SK-N-SH (cell line): ENCODE measurements around the gene HEXIM1. TPM values are rescaled to one million over a fixed set of nuclear protein-coding genes. Genes with fewer than 3 reads are reported as not detected.

Experiments
- CTCF ChIA-PET: fragments of 300-600, 350-600 bp; formaldehyde crosslinking; extraction: SDS; loops from one replicate; lab custom pipeline; 2021; lab: Yijun Ruan, JAX
- POLR2A ChIA-PET: fragments of 350-600 bp; sonication (Branson Sonifier 250); formaldehyde crosslinking; extraction: SDS; loops from one replicate; lab custom pipeline; 2020; ENCODE audit warnings: antibody characterized with exemption, inconsistent platforms; lab: Yijun Ruan, JAX
- DNase-seq: peaks from one replicate; pipeline ENCODE4 v3.0.0; 2012
- H2AFZ ChIP-seq: fragments of 200-600 bp; sonication (generic); 2 replicates; pipeline ENCODE4 v1.8.1; 2016; ENCODE audit warnings: antibody characterized with exemption, mild to moderate bottlenecking, low read depth
- H3F3A ChIP-seq: fragments of 200-600 bp; sonication (generic); replicated peaks from 2 replicates; pipeline ENCODE3; 2016; ENCODE audit warnings: antibody characterized with exemption, mild to moderate bottlenecking; ENCODE audit not compliant: insufficient read depth
- H3K27ac ChIP-seq, 2 experiments: fragments of 200-500 bp in 1 of 2; fragments of 200-600 bp in 1 of 2; sonication (Bioruptor generic) in 1 of 2; sonication (generic), shearing (Covaris generic) in 1 of 2; 2 replicates each; pipeline versions ENCODE4 v1.5.1 to v1.6.1; 2014 to 2016; ENCODE audit warnings: low read depth in 2 of 2, inconsistent platforms in 1 of 2, low read length in 1 of 2, mild to moderate bottlenecking in 1 of 2, mixed read lengths in 1 of 2
- H3K27me3 ChIP-seq: fragments of 200-600 bp; sonication (generic), shearing (Covaris generic); 2 replicates; pipeline ENCODE4 v1.6.1; 2016; ENCODE audit warnings: mixed run types; ENCODE audit not compliant: insufficient read depth
- H3K36me3 ChIP-seq, 2 experiments: fragments of 200-500 bp in 1 of 2; fragments of 200-600 bp in 1 of 2; sonication (Bioruptor generic) in 1 of 2; sonication (generic) in 1 of 2; replicated peaks in 1 of 2; 2 replicates each; pipeline versions ENCODE3 to v1.5.1; 2014 to 2016; ENCODE audit warnings: low read length in 1 of 2, mild to moderate bottlenecking in 1 of 2; ENCODE audit not compliant: insufficient read depth in 2 of 2, control insufficient read depth in 1 of 2
- H3K4me1 ChIP-seq, 2 experiments: fragments of 200-500 bp in 1 of 2; fragments of 200-600 bp in 1 of 2; sonication (Bioruptor generic) in 1 of 2; sonication (generic), shearing (Covaris generic) in 1 of 2; 2 replicates each; pipeline versions ENCODE4 v1.5.1 to v1.6.1; 2014 to 2016; ENCODE audit warnings: low read depth in 1 of 2, low read length in 1 of 2, mixed run types in 1 of 2; ENCODE audit not compliant: insufficient read depth in 2 of 2, control insufficient read depth in 1 of 2
- H3K4me2 ChIP-seq: fragments of 200-600 bp; sonication (generic), shearing (Covaris generic); 2 replicates; pipeline ENCODE4 v1.6.1; 2017; ENCODE audit warnings: mixed run types
- H3K4me3 ChIP-seq, 2 experiments: fragments of 200-500 bp in 1 of 2; fragments of 200-600 bp in 1 of 2; sonication (Bioruptor generic) in 1 of 2; sonication (generic), shearing (Covaris generic) in 1 of 2; 2 replicates each; pipeline versions ENCODE4 v1.5.1 to v1.8.1; 2014 to 2016; ENCODE audit warnings: low read depth in 2 of 2, inconsistent platforms in 1 of 2, low read length in 1 of 2, mild to moderate bottlenecking in 1 of 2, mixed read lengths in 1 of 2, moderate library complexity in 1 of 2
- H3K79me2 ChIP-seq: fragments of 200-600 bp; sonication (generic); 2 replicates; pipeline ENCODE4 v1.8.1; 2017; ENCODE audit warnings: mild to moderate bottlenecking; ENCODE audit not compliant: insufficient read depth
- H3K9ac ChIP-seq: fragments of 200-600 bp; sonication (generic); 2 replicates; pipeline ENCODE4 v1.6.1; 2017; ENCODE audit warnings: mixed run types
- H3K9me2 ChIP-seq: fragments of 200-600 bp; sonication (generic); 2 replicates; pipeline ENCODE4 v1.6.1; 2017; ENCODE audit warnings: mixed run types
- H3K9me3 ChIP-seq: fragments of 200-600 bp; sonication (generic); 2 replicates; pipeline ENCODE4 v1.6.1; 2017; ENCODE audit warnings: mixed run types, mild to moderate bottlenecking, moderate library complexity
- H4K20me1 ChIP-seq: fragments of 200-600 bp; sonication (generic); 2 replicates; pipeline ENCODE4 v1.6.1; 2017; ENCODE audit warnings: mild to moderate bottlenecking, mixed run types; ENCODE audit not compliant: insufficient read depth
- CHD2 ChIP-seq: fragments of 150-350 bp; IDR thresholded peaks from 2 replicates; pipeline ENCODE4 v1.6.1; 2018; ENCODE audit warnings: low read length; ENCODE audit not compliant: partially characterized antibody
- ELF1 ChIP-seq: IDR thresholded peaks from 2 replicates; pipeline ENCODE4 v1.4.0; 2012
- EZH2phosphoT487 ChIP-seq: fragments of 200-600 bp; sonication (generic); IDR thresholded peaks from 2 replicates; pipeline ENCODE4 v1.6.1; 2017; ENCODE audit warnings: low read depth, mixed run types, mild to moderate bottlenecking, antibody characterized with exemption, moderate library complexity, borderline replicate concordance
- MEF2A ChIP-seq: IDR thresholded peaks from 2 replicates; pipeline ENCODE4 v1.4.0; 2012; ENCODE audit warnings: low read depth, borderline replicate concordance
- PBX3 ChIP-seq: IDR thresholded peaks from 2 replicates; pipeline ENCODE4; 2012
- RAD21 ChIP-seq: IDR thresholded peaks from 2 replicates; pipeline ENCODE4 v1.6.1; 2012; ENCODE audit warnings: mild to moderate bottlenecking, low read length
- RCOR1 ChIP-seq: fragments of 150-350 bp; IDR thresholded peaks from 2 replicates; pipeline ENCODE4 v1.6.1; 2017; ENCODE audit warnings: antibody characterized with exemption, low read length
- RFX5 ChIP-seq: IDR thresholded peaks from 2 replicates; pipeline ENCODE4 v1.6.1; 2012; ENCODE audit warnings: mild to moderate bottlenecking, improper control_type of control experiment, low read length
- SIN3A ChIP-seq: IDR thresholded peaks from 2 replicates; pipeline ENCODE4 v1.6.1; 2012; ENCODE audit warnings: low read depth, mild to moderate bottlenecking, low read length, moderate library complexity, borderline replicate concordance
- SMC3 ChIP-seq: IDR thresholded peaks from 2 replicates; pipeline ENCODE4 v1.6.1; 2012; ENCODE audit warnings: low read depth, low read length, improper control_type of control experiment
- TCF12 ChIP-seq: IDR thresholded peaks from 2 replicates; pipeline ENCODE4 v1.4.0; 2012
- TEAD4 ChIP-seq: IDR thresholded peaks from 2 replicates; pipeline ENCODE4 v1.4.0; 2012; ENCODE audit warnings: mild to moderate bottlenecking, borderline replicate concordance; ENCODE audit not compliant: insufficient read depth
- WGBS: methylation state at CpG from one replicate; pipeline ENCODE4 v1.1.6; 2017; ENCODE audit warnings: low lambda C conversion rate; 5-methylcytosine and 5-hydroxymethylcytosine counted together
- polyA plus RNA-seq, 3 experiments: library from polyadenylated mRNA; depleted of rRNA; stranded (reverse); fragments of >200 nt; gene quantifications; 2 replicates each; pipeline ENCODE4 v1.2.3, GENCODE V29; 2012
- TF ChIP-seq, protein P1 (sequence below): fragments of 200-600 bp; sonication (generic); IDR thresholded peaks from 2 replicates; pipeline ENCODE4 v1.6.1; 2017; ENCODE audit warnings: antibody characterized with exemption, mild to moderate bottlenecking, moderate library complexity
- TF ChIP-seq, protein P2 (sequence below): IDR thresholded peaks from 2 replicates; pipeline ENCODE4 v1.4.0; 2012; ENCODE audit warnings: low read depth, borderline replicate concordance
- TF ChIP-seq, protein P3 (sequence below): IDR thresholded peaks from 2 replicates; pipeline ENCODE4 v1.4.0; 2012; ENCODE audit warnings: low read depth
- TF ChIP-seq, protein P4 (sequence below): IDR thresholded peaks from 2 replicates; pipeline ENCODE4 v1.4.0; 2012; ENCODE audit warnings: low read depth, borderline replicate concordance

Gene HEXIM1
- polyA plus RNA-seq, 1 of the 3 experiments (the other 2 are of a cell fraction): 20.7 TPM

DNA sequence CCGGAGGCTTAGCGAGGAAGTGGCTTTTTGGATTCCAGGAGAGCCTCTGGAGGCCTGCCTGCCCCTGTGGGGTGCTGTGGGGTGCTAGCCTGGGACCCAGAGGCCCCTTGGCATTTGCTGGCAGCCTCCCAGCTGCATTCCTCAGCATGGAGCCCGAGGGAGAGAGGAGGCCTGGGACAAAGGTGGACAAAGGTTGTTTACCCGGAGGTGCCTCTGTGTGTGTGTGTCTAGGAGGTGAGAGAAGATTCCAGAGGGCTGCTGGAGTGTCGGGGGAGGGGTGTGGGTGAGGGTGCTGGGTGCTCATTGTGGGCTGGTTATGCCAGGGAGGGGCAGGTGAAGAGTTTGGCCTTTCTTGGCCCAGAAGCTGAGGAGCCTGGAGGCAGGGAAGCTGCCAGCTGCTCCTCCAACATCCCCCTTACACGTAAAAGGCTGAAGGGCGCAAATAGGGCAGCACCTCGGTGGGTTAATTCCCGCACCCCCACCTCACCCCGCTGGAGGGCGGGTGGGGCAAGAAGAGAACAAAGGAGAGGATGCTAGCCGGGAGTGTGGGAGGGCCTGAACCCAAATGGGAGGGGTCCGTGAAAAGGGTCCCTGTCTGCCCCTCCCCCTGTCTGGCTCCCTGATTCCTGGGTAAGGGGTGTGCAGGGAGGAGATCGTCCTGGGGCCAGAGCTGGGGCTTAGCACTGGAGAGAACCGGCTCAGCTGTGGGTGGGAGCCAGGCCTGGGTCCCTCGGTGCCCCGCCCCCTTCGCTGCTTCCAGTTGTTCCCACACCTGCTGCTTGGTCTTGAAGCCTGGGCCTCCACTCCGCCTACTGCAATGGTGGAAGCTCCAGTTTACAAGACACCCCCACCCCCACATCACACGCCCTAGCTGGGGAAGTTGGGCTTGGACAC, 23.3 kb downstream of the HEXIM1 start:
- Histone ChIP-seq H3K4me3 (peak overlapping the region in 1 of 2 experiments; percentile 20; a peak in 1 of 4 replicates), H3K4me1 (peaks cover 29 to 40% of the 10 kb centered on the region in 2 experiments; a peak in 3 of 4 replicates), H3K79me2 (no peaks in the 10 kb centered on the region), H3K9me3 (no peaks in the 10 kb centered on the region), H3F3A (peaks cover 21% of the 10 kb centered on the region), H3K9me2 (no peaks in the 10 kb centered on the region), H3K4me2 (peak overlapping the region; percentile 64), H3K36me3 (no peaks in the 10 kb centered on the region), H4K20me1 (no peaks in the 10 kb centered on the region), H3K27ac (peak overlapping the region; percentile 89 to 94), H2AFZ (peak overlapping the region; percentile 57), H3K27me3 (no peaks in the 10 kb centered on the region), H3K9ac (peak overlapping the region; percentile 76)
- ChIA-PET CTCF (interaction anchor here (1.2 to 5.0 kb wide), 8 partner anchors 10 to 47 kb away, joined by 4 to 54 read pairs (median 14); partner anchors contain the start of genes ACBD4, HEXIM1 and HEXIM2), POLR2A (interaction anchor here (0.9 to 4.2 kb wide), 4 partner anchors 10 to 22 kb away, joined by 4 to 50 read pairs (median 24); partner anchors contain the start of genes HEXIM1 and HEXIM2)
- no peak for DNase-seq
- WGBS: 63% methylated on average over 20 of the region's 20 CpGs
- TF ChIP-seq, protein P1, sequence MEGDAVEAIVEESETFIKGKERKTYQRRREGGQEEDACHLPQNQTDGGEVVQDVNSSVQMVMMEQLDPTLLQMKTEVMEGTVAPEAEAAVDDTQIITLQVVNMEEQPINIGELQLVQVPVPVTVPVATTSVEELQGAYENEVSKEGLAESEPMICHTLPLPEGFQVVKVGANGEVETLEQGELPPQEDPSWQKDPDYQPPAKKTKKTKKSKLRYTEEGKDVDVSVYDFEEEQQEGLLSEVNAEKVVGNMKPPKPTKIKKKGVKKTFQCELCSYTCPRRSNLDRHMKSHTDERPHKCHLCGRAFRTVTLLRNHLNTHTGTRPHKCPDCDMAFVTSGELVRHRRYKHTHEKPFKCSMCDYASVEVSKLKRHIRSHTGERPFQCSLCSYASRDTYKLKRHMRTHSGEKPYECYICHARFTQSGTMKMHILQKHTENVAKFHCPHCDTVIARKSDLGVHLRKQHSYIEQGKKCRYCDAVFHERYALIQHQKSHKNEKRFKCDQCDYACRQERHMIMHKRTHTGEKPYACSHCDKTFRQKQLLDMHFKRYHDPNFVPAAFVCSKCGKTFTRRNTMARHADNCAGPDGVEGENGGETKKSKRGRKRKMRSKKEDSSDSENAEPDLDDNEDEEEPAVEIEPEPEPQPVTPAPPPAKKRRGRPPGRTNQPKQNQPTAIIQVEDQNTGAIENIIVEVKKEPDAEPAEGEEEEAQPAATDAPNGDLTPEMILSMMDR: no peak
- TF ChIP-seq EZH2phosphoT487 (no peak), CHD2 (no peak), RAD21 (no peak), ELF1 (no peak), RFX5 (no peak), TCF12 (no peak), RCOR1 (no peak), MEF2A (no peak), SMC3 (no peak), SIN3A (no peak; the same call in 1 of the 2 replicates), TEAD4 (no peak), PBX3 (no peak)
- TF ChIP-seq, protein P2, sequence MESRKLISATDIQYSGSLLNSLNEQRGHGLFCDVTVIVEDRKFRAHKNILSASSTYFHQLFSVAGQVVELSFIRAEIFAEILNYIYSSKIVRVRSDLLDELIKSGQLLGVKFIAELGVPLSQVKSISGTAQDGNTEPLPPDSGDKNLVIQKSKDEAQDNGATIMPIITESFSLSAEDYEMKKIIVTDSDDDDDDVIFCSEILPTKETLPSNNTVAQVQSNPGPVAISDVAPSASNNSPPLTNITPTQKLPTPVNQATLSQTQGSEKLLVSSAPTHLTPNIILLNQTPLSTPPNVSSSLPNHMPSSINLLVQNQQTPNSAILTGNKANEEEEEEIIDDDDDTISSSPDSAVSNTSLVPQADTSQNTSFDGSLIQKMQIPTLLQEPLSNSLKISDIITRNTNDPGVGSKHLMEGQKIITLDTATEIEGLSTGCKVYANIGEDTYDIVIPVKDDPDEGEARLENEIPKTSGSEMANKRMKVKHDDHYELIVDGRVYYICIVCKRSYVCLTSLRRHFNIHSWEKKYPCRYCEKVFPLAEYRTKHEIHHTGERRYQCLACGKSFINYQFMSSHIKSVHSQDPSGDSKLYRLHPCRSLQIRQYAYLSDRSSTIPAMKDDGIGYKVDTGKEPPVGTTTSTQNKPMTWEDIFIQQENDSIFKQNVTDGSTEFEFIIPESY: no peak
- TF ChIP-seq, protein P3, sequence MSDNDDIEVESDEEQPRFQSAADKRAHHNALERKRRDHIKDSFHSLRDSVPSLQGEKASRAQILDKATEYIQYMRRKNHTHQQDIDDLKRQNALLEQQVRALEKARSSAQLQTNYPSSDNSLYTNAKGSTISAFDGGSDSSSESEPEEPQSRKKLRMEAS: no peak
- TF ChIP-seq, protein P4, sequence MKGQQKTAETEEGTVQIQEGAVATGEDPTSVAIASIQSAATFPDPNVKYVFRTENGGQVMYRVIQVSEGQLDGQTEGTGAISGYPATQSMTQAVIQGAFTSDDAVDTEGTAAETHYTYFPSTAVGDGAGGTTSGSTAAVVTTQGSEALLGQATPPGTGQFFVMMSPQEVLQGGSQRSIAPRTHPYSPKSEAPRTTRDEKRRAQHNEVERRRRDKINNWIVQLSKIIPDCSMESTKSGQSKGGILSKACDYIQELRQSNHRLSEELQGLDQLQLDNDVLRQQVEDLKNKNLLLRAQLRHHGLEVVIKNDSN: no peak
